B cell (primary cell): ENCODE results near the gene ACADL. TPM values are rescaled to one million over a fixed set of nuclear protein-coding genes. Genes with fewer than 3 reads are reported as not detected.

ENCODE experiments used
- ATAC-seq: fragments of 200-7000 bp; cut with Tn5 transposase; one replicate; pipeline ENCODE4 v1.10.0; 2021; ENCODE audit warnings: low read depth, mild to moderate bottlenecking, moderate number of reproducible peaks, moderate library complexity
- CTCF ChIA-PET: fragments of 350-600 bp; sonication (Branson Sonifier 250); formaldehyde crosslinking; loops from one replicate; lab custom pipeline; 2021; ENCODE audit warnings: antibody characterized with exemption, inconsistent platforms; lab: Charles Lee
- POLR2A ChIA-PET: fragments of 350-600 bp; sonication (Branson Sonifier 250); formaldehyde crosslinking; loops from one replicate; lab custom pipeline; 2021; ENCODE audit warnings: antibody characterized with exemption; lab: Charles Lee
- DNase-seq: peaks from one replicate; pipeline ENCODE4 v3.0.0; 2013
- H2AFZ ChIP-seq: 2 replicates; pipeline ENCODE4 v1.6.1; 2012; ENCODE audit warnings: mild to moderate bottlenecking, low read depth, low read length; ENCODE audit not compliant: insufficient read depth, poor library complexity, severe bottlenecking
- H3K27ac ChIP-seq, 2 donors: 1 replicate in 1 of 2; 2 replicates in 1 of 2; pipeline ENCODE4 v1.5.1; 2012 to 2013; ENCODE audit warnings: low read length in 2 of 2, mild to moderate bottlenecking in 2 of 2, moderate library complexity in 1 of 2
- H3K27me3 ChIP-seq, 4 experiments: fragments of 200-600 bp in 1 of 4; sonication (generic) in 1 of 4; replicated peaks in 1 of 4; 1 replicate in 2 of 4; 2 replicates in 2 of 4; pipeline versions ENCODE4 v1.6.1 to v1.7.0; 2013 to 2016; ENCODE audit warnings: low read length in 3 of 4, mild to moderate bottlenecking in 2 of 4, mixed read lengths in 1 of 4, moderate library complexity in 1 of 4; ENCODE audit not compliant: insufficient read depth in 4 of 4, control insufficient read depth in 3 of 4; ENCODE audit errors: control extremely low read depth in 1 of 4
- H3K36me3 ChIP-seq, 2 experiments: replicated peaks in 1 of 2; 1 replicate in 1 of 2; 2 replicates in 1 of 2; pipeline versions ENCODE4 v1.6.1 to v1.7.1; 2013; ENCODE audit warnings: low read length in 1 of 2; ENCODE audit not compliant: insufficient read depth in 2 of 2, control insufficient read depth in 1 of 2; ENCODE audit errors: control extremely low read depth in 1 of 2, extremely low read depth in 1 of 2
- H3K4me1 ChIP-seq, 2 donors: fragments of 200-600 bp in 1 of 2; sonication (generic) in 1 of 2; 1 replicate in 1 of 2; 2 replicates in 1 of 2; pipeline versions ENCODE4 v1.5.1 to v1.6.1; 2013 to 2017; ENCODE audit warnings: low read length in 2 of 2; ENCODE audit not compliant: control insufficient read depth in 2 of 2, insufficient read depth in 2 of 2
- H3K4me2 ChIP-seq: replicated peaks from 2 replicates; pipeline ENCODE3; 2012; ENCODE audit warnings: mild to moderate bottlenecking, low read depth, low read length; ENCODE audit not compliant: poor library complexity, severe bottlenecking
- H3K4me3 ChIP-seq, 5 experiments: fragments of 200-600 bp in 1 of 5; sonication (generic) in 1 of 5; 1 replicate in 3 of 5; 2 replicates in 2 of 5; pipeline versions ENCODE4 v1.5.1 to v1.7.0; 2011 to 2016; ENCODE audit warnings: low read length in 4 of 5, mild to moderate bottlenecking in 4 of 5, low read depth in 2 of 5, control low read depth in 1 of 5, moderate library complexity in 1 of 5; ENCODE audit not compliant: insufficient read depth in 1 of 5; ENCODE audit errors: control extremely low read depth in 1 of 5, extremely low read depth in 1 of 5
- H3K79me2 ChIP-seq: fragments of 200-600 bp; sonication (generic); one replicate; pipeline ENCODE4 v1.6.0; 2016; ENCODE audit warnings: low read length; ENCODE audit not compliant: control insufficient read depth, insufficient read depth
- H3K9ac ChIP-seq: fragments of 200-600 bp; sonication (generic); 2 replicates; pipeline ENCODE4 v1.6.1; 2017; ENCODE audit warnings: mild to moderate bottlenecking, low read length, moderate library complexity
- H3K9me3 ChIP-seq, 3 donors: one replicate each; pipeline versions ENCODE4 v1.6.1 to v1.7.1; 2013; ENCODE audit warnings: low read length in 2 of 3; ENCODE audit not compliant: control insufficient read depth in 2 of 3, insufficient read depth in 1 of 3; ENCODE audit errors: control extremely low read depth in 1 of 3
- H4K20me1 ChIP-seq: 2 replicates; pipeline ENCODE4 v1.6.0; 2012; ENCODE audit warnings: mild to moderate bottlenecking, low read length; ENCODE audit not compliant: insufficient read depth, control insufficient read depth, poor library complexity, severe bottlenecking
- H3K27ac Mint-ChIP-seq: one replicate; pipeline ENCODE4 v1.8.0; 2021; ENCODE audit warnings: mixed read lengths
- H3K27me3 Mint-ChIP-seq: one replicate; pipeline ENCODE4 v1.8.0; 2021; ENCODE audit warnings: mixed read lengths
- H3K4me1 Mint-ChIP-seq: one replicate; pipeline ENCODE4 v1.8.0; 2021; ENCODE audit warnings: mixed read lengths
- H3K4me3 Mint-ChIP-seq: one replicate; pipeline ENCODE4 v1.8.0; 2021; ENCODE audit warnings: mixed read lengths
- H3K9me3 Mint-ChIP-seq: one replicate; pipeline ENCODE4 v1.8.0; 2022; ENCODE audit warnings: mixed read lengths; ENCODE audit not compliant: insufficient read depth
- EZH2 ChIP-seq: IDR thresholded peaks from 2 replicates; pipeline ENCODE4 v1.6.1; 2012; ENCODE audit warnings: borderline replicate concordance, low read depth, mild to moderate bottlenecking, moderate library complexity, low read length; ENCODE audit not compliant: insufficient read depth, poor library complexity, severe bottlenecking
- WGBS: methylation state at CpG from one replicate; pipeline ENCODE4 v1.1.5; 2013; ENCODE audit warnings: missing lambda C conversion rate; ENCODE audit not compliant: insufficient coverage; 5-methylcytosine and 5-hydroxymethylcytosine counted together
- intact Hi-C: fragments of 100-400 bp; cut with micrococcal nuclease; formaldehyde crosslinking; loops from one replicate; pipeline ENCODE4 v1.10.0; 2022
- polyA plus RNA-seq: library from polyadenylated mRNA; depleted of rRNA; stranded (reverse); fragments of >200 nt; gene quantifications from 2 replicates; pipeline ENCODE4 v1.2.3, GENCODE V29; 2012
- total RNA-seq, 2 donors: library from RNA; stranded (reverse); fragments of 120-200 nt in 1 of 2; gene quantifications; 1 replicate in 1 of 2; 2 replicates in 1 of 2; pipeline versions ENCODE4 v1.2.3 to v1.2.4, GENCODE V29; 2013 to 2022
- TF ChIP-seq, protein P1 (sequence below): fragments of 200-600 bp; IDR thresholded peaks from one replicate; pipeline ENCODE4 v1.8.0; 2022; ENCODE audit warnings: antibody characterized with exemption, mild to moderate bottlenecking

Gene ACADL
- total and polyA plus RNA-seq, 2 donors (not counting 1 experiment from before 2014, with no cell fraction given): not detected

GRCh38 chr2:210190345-210190744 lies 34.9 kb downstream of the ACADL start:
- peaks cover 0 to 2% (median 1%) of the 10 kb centered on the region in 3 donors for H3K9me3 ChIP-seq
- no peak overlapping the region for H2AFZ ChIP-seq
- no peak overlapping the region for H3K27ac Mint-ChIP-seq
- no peak overlapping the region for H3K4me3 Mint-ChIP-seq
- H3K36me3 ChIP-seq: no peaks in the 10 kb centered on the region
- no peak overlapping the region for H3K27ac ChIP-seq
- ChIA-PET POLR2A (no interaction called here), CTCF (interaction anchor here (0.9 to 1.9 kb wide), 4 partner anchors 8 to 214 kb away, joined by 3 to 9 read pairs (median 3); no protein-coding TSS in a partner anchor)
- no peak overlapping the region for H3K4me2 ChIP-seq
- H3K27me3 ChIP-seq: peaks cover 0 to 5% (median 0%) of the 10 kb centered on the region in 4 experiments
- no peaks in the 10 kb centered on the region for H4K20me1 ChIP-seq
- no peak overlapping the region for H3K9ac ChIP-seq
- ATAC-seq (no peak), DNase-seq (no peak)
- H3K9me3 Mint-ChIP-seq: no peaks in the 10 kb centered on the region
- no peaks in the 10 kb centered on the region for H3K4me1 Mint-ChIP-seq
- intact Hi-C loops: no loop called here
- H3K27me3 Mint-ChIP-seq: peaks cover 11% of the 10 kb centered on the region
- no peak overlapping the region for H3K4me3 ChIP-seq
- no peaks in the 10 kb centered on the region for H3K79me2 ChIP-seq
- H3K4me1 ChIP-seq: no peaks in the 10 kb centered on the region
- no CpG with 5 or more reads among the region's 4 CpGs for WGBS
- TF ChIP-seq EZH2: no peak
- TF ChIP-seq, protein P1, sequence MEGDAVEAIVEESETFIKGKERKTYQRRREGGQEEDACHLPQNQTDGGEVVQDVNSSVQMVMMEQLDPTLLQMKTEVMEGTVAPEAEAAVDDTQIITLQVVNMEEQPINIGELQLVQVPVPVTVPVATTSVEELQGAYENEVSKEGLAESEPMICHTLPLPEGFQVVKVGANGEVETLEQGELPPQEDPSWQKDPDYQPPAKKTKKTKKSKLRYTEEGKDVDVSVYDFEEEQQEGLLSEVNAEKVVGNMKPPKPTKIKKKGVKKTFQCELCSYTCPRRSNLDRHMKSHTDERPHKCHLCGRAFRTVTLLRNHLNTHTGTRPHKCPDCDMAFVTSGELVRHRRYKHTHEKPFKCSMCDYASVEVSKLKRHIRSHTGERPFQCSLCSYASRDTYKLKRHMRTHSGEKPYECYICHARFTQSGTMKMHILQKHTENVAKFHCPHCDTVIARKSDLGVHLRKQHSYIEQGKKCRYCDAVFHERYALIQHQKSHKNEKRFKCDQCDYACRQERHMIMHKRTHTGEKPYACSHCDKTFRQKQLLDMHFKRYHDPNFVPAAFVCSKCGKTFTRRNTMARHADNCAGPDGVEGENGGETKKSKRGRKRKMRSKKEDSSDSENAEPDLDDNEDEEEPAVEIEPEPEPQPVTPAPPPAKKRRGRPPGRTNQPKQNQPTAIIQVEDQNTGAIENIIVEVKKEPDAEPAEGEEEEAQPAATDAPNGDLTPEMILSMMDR: no peak

DNA sequence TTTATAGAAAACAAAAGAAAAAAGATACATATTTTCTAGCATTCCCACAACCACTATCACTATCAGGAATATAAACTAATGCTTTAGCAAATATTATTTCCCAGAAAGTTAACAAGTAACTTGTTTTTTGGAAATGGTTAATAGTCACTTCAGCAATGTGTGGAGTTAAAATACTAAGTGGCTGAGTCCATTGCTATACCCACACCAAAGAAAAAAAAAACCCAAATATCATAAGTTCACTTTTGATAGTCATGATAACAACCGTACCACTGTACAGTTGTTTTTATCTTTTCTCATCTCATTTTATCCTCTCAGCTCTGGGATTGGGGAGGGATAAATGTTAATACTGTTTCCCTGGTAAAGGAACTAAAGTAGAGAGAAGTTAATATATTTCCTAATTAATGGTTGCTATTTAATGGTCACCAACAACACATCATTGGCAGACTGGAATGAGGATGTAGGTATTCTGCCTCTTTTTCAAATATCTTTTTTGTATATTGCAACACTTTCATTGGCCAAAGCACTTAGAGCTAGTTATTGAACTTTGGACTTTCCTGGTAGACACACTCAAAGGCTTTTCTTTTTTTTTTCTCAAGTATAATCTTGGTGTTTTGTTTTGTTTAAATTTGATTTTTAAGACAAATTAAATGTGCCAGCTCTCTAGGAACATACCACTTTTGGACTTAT lies 35.7 kb downstream of the ACADL start:
- POLR2A ChIA-PET: no interaction called here
- no peak overlapping the region for H3K4me2 ChIP-seq
- H3K9ac ChIP-seq: no peak overlapping the region
- no peak overlapping the region for H3K4me3 ChIP-seq
- TF ChIP-seq, protein P1: no peak
- TF ChIP-seq EZH2: no peak
- no peaks in the 10 kb centered on the region for H3K36me3 ChIP-seq
- ATAC-seq: no peak
- peaks cover 0 to 3% (median 1%) of the 10 kb centered on the region in 3 donors for H3K9me3 ChIP-seq
- WGBS: no CpG with 5 or more reads among the region's 1 CpG
- H3K27ac ChIP-seq: no peak overlapping the region
- Mint-ChIP-seq H3K27me3 (peaks cover 14% of the 10 kb centered on the region), H3K9me3 (no peaks in the 10 kb centered on the region), H3K27ac (no peak overlapping the region), H3K4me3 (no peak overlapping the region), H3K4me1 (no peaks in the 10 kb centered on the region)
- CTCF ChIA-PET: interaction anchor here (0.6 to 1.9 kb wide), 5 partner anchors 9 to 213 kb away, joined by 3 to 9 read pairs (median 3); no protein-coding TSS in a partner anchor
- no peak for DNase-seq
- intact Hi-C loops: no loop called here
- H2AFZ ChIP-seq: no peak overlapping the region
- H4K20me1 ChIP-seq: no peaks in the 10 kb centered on the region
- no peaks in the 10 kb centered on the region for H3K27me3 ChIP-seq
- no peaks in the 10 kb centered on the region for H3K79me2 ChIP-seq
- no peaks in the 10 kb centered on the region for H3K4me1 ChIP-seq
